Lower leg skin (tissue), 4 donors: ENCODE data around the gene TEX28. TPM values are rescaled to one million over a fixed set of nuclear protein-coding genes. Genes with fewer than 3 reads are reported as not detected.
"Not testable (repeated sequence)": the region's sequence is repeated elsewhere in the genome, so short reads cannot be mapped to it uniquely, and the experiment has no call there.

Experiments
- DNase-seq, 2 donors: peaks; one replicate each; pipeline ENCODE4 v3.0.0-alpha.2; 2019; ENCODE audit warnings: low spot score in 2 of 2
- H3K4me3 ChIP-seq: fragments of 200-600 bp; sonication (generic); 2 replicates; pipeline ENCODE4 v1.5.1; 2017; ENCODE audit warnings: mild to moderate bottlenecking, low read depth; ENCODE audit not compliant: poor library complexity, severe bottlenecking
- WGBS, 2 donors: methylation state at CpG; one replicate each; pipeline ENCODE4 v1.1.5; 2018; 5-methylcytosine and 5-hydroxymethylcytosine counted together
- intact Hi-C: fragments of 100-400 bp; cut with DNase I; formaldehyde crosslinking; loops from one replicate; pipeline ENCODE4 v1.15.0; 2023; ENCODE audit warnings: low total_unique reads
- total RNA-seq, 4 donors: library from RNA; depleted of rRNA; stranded (reverse); fragments of >200 nt; gene quantifications; one replicate each; pipeline ENCODE4 v1.1.0, GENCODE V29; 2016

The TEX28 gene
- total RNA-seq, 4 donors from 2014 or later, result 1.1 to 2.4 TPM; not detected in 2

DNA sequence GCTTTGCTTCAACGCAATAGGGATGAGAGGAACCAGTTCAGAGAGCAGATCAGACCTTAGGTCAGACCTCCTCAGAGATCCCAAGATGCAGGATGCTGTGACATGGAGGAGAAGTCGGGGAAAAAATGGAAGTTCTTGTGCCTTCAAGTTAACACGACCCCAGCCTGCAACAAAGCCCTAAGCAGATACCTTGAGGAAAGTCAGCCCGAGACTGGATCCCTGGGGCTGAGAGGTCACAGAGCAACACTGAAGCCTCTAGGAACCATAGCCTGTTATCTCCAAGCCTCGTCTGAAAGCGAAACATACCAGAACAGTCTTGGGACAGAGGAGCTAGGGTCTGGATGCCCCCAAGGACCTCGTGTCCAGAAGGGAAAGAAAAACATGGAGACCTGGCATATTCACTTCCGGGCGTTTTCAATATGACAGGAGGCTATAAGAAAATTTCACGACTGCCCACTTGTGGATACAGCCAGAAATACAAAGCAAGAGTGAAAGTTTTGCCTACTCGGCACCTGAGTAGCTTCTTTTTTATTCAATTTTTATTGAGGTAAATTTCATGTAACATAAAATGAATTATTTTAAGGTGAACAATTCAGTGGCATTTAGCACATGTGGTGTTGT is 55.9 kb downstream of the TEX28 start:
- 75% methylated on average over 1 of the region's 11 CpGs; no CpG with 5 or more reads in 1 of the 2 donors for WGBS, 2 donors
- H3K4me3 ChIP-seq, intact Hi-C loops: not testable (repeated sequence)
- DNase-seq, result peak in 1 of 2 donors; percentile 23

DNA sequence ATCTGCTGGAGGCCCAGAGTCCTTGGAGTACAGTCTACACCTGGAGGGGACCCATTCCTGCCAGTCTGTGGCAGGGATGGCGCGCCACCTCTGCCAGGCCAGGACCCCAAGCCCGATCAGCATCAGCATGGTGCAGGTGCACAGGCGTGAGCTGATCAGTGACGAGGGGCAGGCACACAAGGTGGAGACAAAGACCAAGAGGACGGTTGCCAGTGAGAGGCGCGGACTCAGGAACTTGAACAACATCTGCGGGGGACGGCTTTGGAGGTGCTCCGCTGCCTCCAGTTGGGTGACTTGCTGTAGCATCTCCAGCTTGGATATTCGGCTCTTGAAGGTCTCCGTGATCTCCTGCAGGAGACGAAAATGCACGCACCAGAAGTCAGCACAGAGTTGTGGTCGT is 61.3 kb downstream of the TEX28 start:
- no CpG with 5 or more reads among the region's 16 CpGs for WGBS, 2 donors
- intact Hi-C loops, DNase-seq: not testable (repeated sequence)

DNA sequence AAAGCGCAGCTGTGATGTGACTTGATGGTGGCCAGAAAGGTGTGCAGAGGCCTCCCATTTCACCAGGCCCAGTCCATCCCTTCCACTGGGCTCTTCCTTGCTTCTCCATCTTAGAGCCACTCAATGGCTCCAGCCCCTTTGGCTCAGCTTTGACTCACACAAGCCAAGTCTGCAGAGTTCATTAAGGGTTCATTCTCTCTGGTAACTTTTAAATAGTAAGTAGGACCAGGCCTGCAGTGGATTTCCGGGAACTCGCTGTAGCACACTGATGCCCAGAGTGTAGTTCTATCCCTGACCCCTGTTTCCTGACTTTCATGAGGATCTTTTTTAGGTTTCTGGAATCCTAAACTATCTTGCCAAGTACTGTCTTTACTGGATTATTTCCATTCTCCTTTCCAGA is 63.5 kb downstream of the TEX28 start:
- H3K4me3 ChIP-seq, DNase-seq, intact Hi-C loops: not testable (repeated sequence)
- no CpG with 5 or more reads among the region's 3 CpGs for WGBS, 2 donors

More for the DNA sequence above, 61.3 kb downstream of the TEX28 start:
- H3K4me3 ChIP-seq, result not testable (repeated sequence)

DNA sequence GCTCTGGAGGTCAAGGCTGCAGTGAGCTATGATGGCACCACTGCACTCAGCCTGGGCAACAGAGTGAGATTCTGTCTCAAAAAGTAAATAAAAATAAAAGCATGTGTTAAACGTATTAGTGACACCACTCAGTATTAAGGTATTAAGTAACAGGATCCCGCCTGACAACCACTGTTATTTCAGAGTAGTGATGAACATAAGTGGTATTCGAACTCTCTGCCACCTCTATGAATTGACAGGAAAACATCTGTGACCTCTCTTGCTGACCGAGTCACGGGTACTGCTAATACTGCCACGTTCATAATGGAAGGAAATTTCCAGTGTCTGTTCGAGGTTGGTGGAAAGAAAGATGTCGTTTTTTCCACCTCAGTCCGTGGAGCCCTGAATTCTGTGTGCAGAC is 68.2 kb downstream of the TEX28 start:
- intact Hi-C loops, result not testable (repeated sequence)
- WGBS, 2 donors, result no CpG with 5 or more reads among the region's 9 CpGs

DNA sequence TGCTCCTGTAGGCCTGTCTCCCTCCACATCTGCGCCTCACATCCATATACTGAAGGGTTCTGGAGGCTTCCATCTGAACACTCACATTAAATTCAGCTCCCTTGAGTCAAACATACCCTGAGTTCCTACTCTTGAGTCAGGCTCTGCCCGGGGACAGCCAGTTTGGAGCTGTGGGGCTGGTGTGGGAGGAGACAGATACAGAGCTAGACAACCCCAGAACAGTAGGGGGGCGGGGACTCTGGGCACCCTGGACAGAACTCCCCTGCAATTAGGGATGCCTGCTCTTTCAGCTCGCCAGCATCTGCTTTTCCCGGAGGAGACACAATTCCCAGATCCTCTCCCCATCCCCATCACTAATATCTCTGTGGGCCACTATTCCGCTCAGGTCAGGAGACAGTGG is 69.6 kb downstream of the TEX28 start:
- WGBS, 2 donors, result no CpG with 5 or more reads among the region's 6 CpGs
- DNase-seq, intact Hi-C loops, H3K4me3 ChIP-seq: not testable (repeated sequence)

More for the DNA sequence above, 68.2 kb downstream of the TEX28 start:
- H3K4me3 ChIP-seq, DNase-seq: not testable (repeated sequence)

Other genes starting within 250 kb of the TEX28 start
- 10 to 100 TPM; 30.7 to 34.9 (median 33.6) TPM for gene MECP2, start 197.4 kb downstream of the TEX28 start, total RNA-seq
- not detected for gene OPN1LW, start 150.9 kb downstream of the TEX28 start, total RNA-seq
- not detected for gene OPN1MW, start 112.5 kb downstream of the TEX28 start, total RNA-seq
- gene OPN1MW2, start 75.4 kb downstream of the TEX28 start, total RNA-seq, result not detected
- not detected for gene OPN1MW3, start 37.5 kb downstream of the TEX28 start, total RNA-seq
- gene TKTL1, start 671 bp upstream of the TEX28 start, total RNA-seq, result 1 to 10 TPM in 1 of 4 donors, under 1 TPM in 2, not detected in 1; 0.42 to 1.1 (median 0.46) TPM
- 100 to 1,000 TPM; 278 to 636 (median 365) TPM for gene FLNA, start 79.5 kb upstream of the TEX28 start, total RNA-seq
- 10 to 100 TPM; 43.4 to 67.0 (median 52.1) TPM for gene EMD, start 84.2 kb upstream of the TEX28 start, total RNA-seq
- 1,000 to 10,000 TPM; 3,266 to 8,500 (median 5,564) TPM for gene RPL10, start 103.3 kb upstream of the TEX28 start, total RNA-seq
- 10 to 100 TPM; 10.5 to 28.5 (median 16.9) TPM for gene DNASE1L1, start 114.1 kb upstream of the TEX28 start, total RNA-seq
- 10 to 100 TPM; 34.1 to 89.6 (median 49.0) TPM for gene TAFAZZIN, start 116.4 kb upstream of the TEX28 start, total RNA-seq
- 10 to 100 TPM; 71.0 to 93.5 (median 78.4) TPM for gene ATP6AP1, start 133.6 kb upstream of the TEX28 start, total RNA-seq
- gene GDI1, start 142.0 kb upstream of the TEX28 start, total RNA-seq, result 10 to 100 TPM; 50.5 to 83.5 (median 61.5) TPM
- gene FAM50A, start 149.0 kb upstream of the TEX28 start, total RNA-seq, result 10 to 100 TPM; 18.9 to 37.0 (median 22.7) TPM
- 10 to 100 TPM; 10.2 to 30.2 (median 13.5) TPM for gene PLXNA3, start 163.2 kb upstream of the TEX28 start, total RNA-seq
- gene LAGE3, start 184.2 kb upstream of the TEX28 start, total RNA-seq, result 10 to 100 TPM; 22.9 to 50.0 (median 28.5) TPM
- 10 to 100 TPM; 33.7 to 57.0 (median 50.7) TPM for gene UBL4A, start 191.5 kb upstream of the TEX28 start, total RNA-seq
- 10 to 100 TPM; 53.4 to 67.3 (median 57.4) TPM for gene SLC10A3, start 195.5 kb upstream of the TEX28 start, total RNA-seq
- gene FAM3A, start 221.1 kb upstream of the TEX28 start, total RNA-seq, result 10 to 100 TPM; 42.5 to 61.7 (median 47.2) TPM